HepG2 (cell line): Measurements from ENCODE around the gene INTS4. TPM values are rescaled to one million over a fixed set of nuclear protein-coding genes. Genes with fewer than 3 reads are reported as not detected.

Experiments
- CAMTA2 ChIP-seq: sonication (generic); formaldehyde crosslinking; IDR thresholded peaks from 2 replicates; pipeline ENCODE4 v1.4.0; 2020; ENCODE audit warnings: mild to moderate bottlenecking, missing genetic modification reagents, borderline replicate concordance
- ESRRA ChIP-seq: sonication (generic); formaldehyde crosslinking; IDR thresholded peaks from 2 replicates; pipeline ENCODE4 v1.5.1; 2020; ENCODE audit warnings: mild to moderate bottlenecking, low read depth, missing genetic modification reagents
- MBNL3 ChIP-seq: fragments of 250-450 bp; sonication (Bioruptor Pico); conservative IDR thresholded peaks from 2 replicates; pipeline ENCODE4 v1.8.0; 2022; ENCODE audit warnings: mild to moderate bottlenecking, inconsistent platforms
- MYNN ChIP-seq: sonication (generic); formaldehyde crosslinking; IDR thresholded peaks from 2 replicates; pipeline ENCODE4 v1.4.0; 2020; ENCODE audit warnings: mild to moderate bottlenecking, low read depth, missing genetic modification reagents
- NBN ChIP-seq: fragments of 450-650 bp; conservative IDR thresholded peaks from 2 replicates; pipeline ENCODE4 v1.6.1; 2017
- NCOR1 ChIP-seq: fragments of 200-600 bp; sonication (generic); IDR thresholded peaks from 2 replicates; pipeline ENCODE4 v1.7.0; 2017; ENCODE audit warnings: antibody characterized with exemption, low read length, borderline replicate concordance
- NFYB ChIP-seq: sonication (generic); formaldehyde crosslinking; IDR thresholded peaks from 2 replicates; pipeline ENCODE4 v1.4.0; 2020; ENCODE audit warnings: missing genetic modification reagents
- RERE ChIP-seq: IDR thresholded peaks from 2 replicates; pipeline ENCODE4 v1.6.1; 2016; ENCODE audit warnings: low read depth, missing genetic modification reagents, missing compliant biosample characterization
- RNF2 ChIP-seq: fragments of 450-650 bp; conservative IDR thresholded peaks from 2 replicates; pipeline ENCODE4 v1.6.1; 2016; ENCODE audit warnings: low read depth
- SIN3B ChIP-seq: fragments of 150-350 bp; IDR thresholded peaks from 2 replicates; pipeline ENCODE4 v1.6.1; 2014; ENCODE audit warnings: low read length
- SRSF9 ChIP-seq: fragments of 200-400 bp; formaldehyde crosslinking; IDR thresholded peaks from 2 replicates; pipeline ENCODE4 v1.6.1; 2018; ENCODE audit warnings: borderline replicate concordance, mild to moderate bottlenecking, low read depth, low read length; ENCODE audit not compliant: insufficient read depth, poor library complexity, severe bottlenecking
- TMF1 ChIP-seq: sonication (generic); formaldehyde crosslinking; IDR thresholded peaks from 2 replicates; pipeline ENCODE4 v1.8.1; 2022; ENCODE audit warnings: low read depth, missing genetic modification reagents
- ZBTB42 ChIP-seq: sonication (generic); formaldehyde crosslinking; IDR thresholded peaks from 2 replicates; pipeline ENCODE4 v1.5.0; 2020; ENCODE audit warnings: mild to moderate bottlenecking, missing genetic modification reagents
- polyA plus RNA-seq, 8 experiments: library from polyadenylated mRNA; depleted of rRNA in 3 of 8; stranded (reverse) in 7 of 8; unstranded in 1 of 8; fragments of >200 nt; fragmentation: Illumina TruSeq in 4 of 8; extraction: Trizol in 4 of 8; gene quantifications; 2 replicates each; pipeline versions ENCODE4 v1.2.1 to v1.2.3, GENCODE V29; 2011 to 2016; ENCODE audit warnings: low read depth in 4 of 8, missing spikeins in 1 of 8, mixed read lengths in 1 of 8; ENCODE audit not compliant: insufficient read depth in 1 of 8
- total RNA-seq, 5 experiments: library from RNA; depleted of rRNA; stranded (reverse); fragments of >200 nt; fragmentation: Illumina TruSeq; extraction: Trizol; gene quantifications; 2 replicates each; pipeline ENCODE4 v1.2.3, GENCODE V29; 2016; ENCODE audit warnings: low read depth in 1 of 5
- TF ChIP-seq, protein P1 (sequence below): sonication (generic); formaldehyde crosslinking; IDR thresholded peaks from 2 replicates; pipeline ENCODE4 v1.4.0; 2020; ENCODE audit warnings: mild to moderate bottlenecking, missing genetic modification reagents, borderline replicate concordance
- TF ChIP-seq, protein P2 (sequence below): conservative IDR thresholded peaks from 2 replicates; pipeline ENCODE4 v1.6.1; 2018; ENCODE audit warnings: missing genetic modification reagents

Gene INTS4
- total and polyA plus RNA-seq, 2 of the 13 experiments (the other 11 are each of a cell fraction or from before 2014, with no cell fraction given): 37.3 to 44.8 TPM

- TF ChIP-seq, protein P1, sequence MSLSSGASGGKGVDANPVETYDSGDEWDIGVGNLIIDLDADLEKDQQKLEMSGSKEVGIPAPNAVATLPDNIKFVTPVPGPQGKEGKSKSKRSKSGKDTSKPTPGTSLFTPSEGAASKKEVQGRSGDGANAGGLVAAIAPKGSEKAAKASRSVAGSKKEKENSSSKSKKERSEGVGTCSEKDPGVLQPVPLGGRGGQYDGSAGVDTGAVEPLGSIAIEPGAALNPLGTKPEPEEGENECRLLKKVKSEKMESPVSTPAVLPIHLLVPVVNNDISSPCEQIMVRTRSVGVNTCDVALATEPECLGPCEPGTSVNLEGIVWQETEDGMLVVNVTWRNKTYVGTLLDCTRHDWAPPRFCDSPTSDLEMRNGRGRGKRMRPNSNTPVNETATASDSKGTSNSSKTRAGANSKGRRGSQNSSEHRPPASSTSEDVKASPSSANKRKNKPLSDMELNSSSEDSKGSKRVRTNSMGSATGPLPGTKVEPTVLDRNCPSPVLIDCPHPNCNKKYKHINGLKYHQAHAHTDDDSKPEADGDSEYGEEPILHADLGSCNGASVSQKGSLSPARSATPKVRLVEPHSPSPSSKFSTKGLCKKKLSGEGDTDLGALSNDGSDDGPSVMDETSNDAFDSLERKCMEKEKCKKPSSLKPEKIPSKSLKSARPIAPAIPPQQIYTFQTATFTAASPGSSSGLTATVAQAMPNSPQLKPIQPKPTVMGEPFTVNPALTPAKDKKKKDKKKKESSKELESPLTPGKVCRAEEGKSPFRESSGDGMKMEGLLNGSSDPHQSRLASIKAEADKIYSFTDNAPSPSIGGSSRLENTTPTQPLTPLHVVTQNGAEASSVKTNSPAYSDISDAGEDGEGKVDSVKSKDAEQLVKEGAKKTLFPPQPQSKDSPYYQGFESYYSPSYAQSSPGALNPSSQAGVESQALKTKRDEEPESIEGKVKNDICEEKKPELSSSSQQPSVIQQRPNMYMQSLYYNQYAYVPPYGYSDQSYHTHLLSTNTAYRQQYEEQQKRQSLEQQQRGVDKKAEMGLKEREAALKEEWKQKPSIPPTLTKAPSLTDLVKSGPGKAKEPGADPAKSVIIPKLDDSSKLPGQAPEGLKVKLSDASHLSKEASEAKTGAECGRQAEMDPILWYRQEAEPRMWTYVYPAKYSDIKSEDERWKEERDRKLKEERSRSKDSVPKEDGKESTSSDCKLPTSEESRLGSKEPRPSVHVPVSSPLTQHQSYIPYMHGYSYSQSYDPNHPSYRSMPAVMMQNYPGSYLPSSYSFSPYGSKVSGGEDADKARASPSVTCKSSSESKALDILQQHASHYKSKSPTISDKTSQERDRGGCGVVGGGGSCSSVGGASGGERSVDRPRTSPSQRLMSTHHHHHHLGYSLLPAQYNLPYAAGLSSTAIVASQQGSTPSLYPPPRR (CRISPR knock-in tag): no peak; the same call in 1 of the 2 replicates
- no peak for TF ChIP-seq ZBTB42 (CRISPR knock-in tag)
- TF ChIP-seq ESRRA: 0 out of 2 replicates have a peak, but pooled peaks have one; percentile 22
- peak; percentile 96 for TF ChIP-seq NFYB (CRISPR knock-in tag)
- no peak for TF ChIP-seq CAMTA2 (CRISPR knock-in tag)
- peak; percentile 67; the same call in 1 of the 2 replicates for TF ChIP-seq SIN3B
- no peak for TF ChIP-seq RERE
- TF ChIP-seq NBN: no peak
- TF ChIP-seq, protein P2, sequence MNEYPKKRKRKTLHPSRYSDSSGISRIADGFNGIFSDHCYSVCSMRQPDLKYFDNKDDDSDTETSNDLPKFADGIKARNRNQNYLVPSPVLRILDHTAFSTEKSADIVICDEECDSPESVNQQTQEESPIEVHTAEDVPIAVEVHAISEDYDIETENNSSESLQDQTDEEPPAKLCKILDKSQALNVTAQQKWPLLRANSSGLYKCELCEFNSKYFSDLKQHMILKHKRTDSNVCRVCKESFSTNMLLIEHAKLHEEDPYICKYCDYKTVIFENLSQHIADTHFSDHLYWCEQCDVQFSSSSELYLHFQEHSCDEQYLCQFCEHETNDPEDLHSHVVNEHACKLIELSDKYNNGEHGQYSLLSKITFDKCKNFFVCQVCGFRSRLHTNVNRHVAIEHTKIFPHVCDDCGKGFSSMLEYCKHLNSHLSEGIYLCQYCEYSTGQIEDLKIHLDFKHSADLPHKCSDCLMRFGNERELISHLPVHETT (CRISPR knock-in tag): peak; percentile 93
- TF ChIP-seq NCOR1: peak; percentile 23; the same call in 1 of the 2 replicates
- TF ChIP-seq MBNL3 (CRISPR knock-in tag): no peak
- no peak for TF ChIP-seq SRSF9
- TF ChIP-seq MYNN (CRISPR knock-in tag): peak; percentile 77; the same call in 1 of the 2 replicates
- no peak for TF ChIP-seq TMF1 (CRISPR knock-in tag)
- TF ChIP-seq RNF2: no peak
These were observed at the start of gene INTS4 (continued) for GRCh38 chr11:77994434-77995362.
